Subcutaneous abdominal adipose tissue (tissue), 5 donors: ENCODE measurements around the gene SERF1B.
"Not testable (repeated sequence)": the region's sequence is repeated elsewhere in the genome, so short reads cannot be mapped to it uniquely, and the experiment has no call there.

ENCODE experiments used
- H3K27ac ChIP-seq: one replicate; pipeline ENCODE4 v1.7.0; 2013; ENCODE audit warnings: low read depth, mild to moderate bottlenecking, inconsistent platforms, low read length, moderate library complexity
- H3K27me3 ChIP-seq, 5 donors: one replicate each; pipeline ENCODE4 v1.7.0; 2013; ENCODE audit warnings: low read length in 5 of 5, inconsistent platforms in 1 of 5; ENCODE audit not compliant: control insufficient read depth in 5 of 5, insufficient read depth in 4 of 5
- H3K36me3 ChIP-seq, 5 donors: one replicate each; pipeline ENCODE4 v1.7.0; 2013; ENCODE audit warnings: low read length in 5 of 5; ENCODE audit not compliant: control insufficient read depth in 5 of 5, insufficient read depth in 5 of 5
- H3K4me1 ChIP-seq, 5 donors: one replicate each; pipeline ENCODE4 v1.7.0; 2013; ENCODE audit warnings: low read length in 5 of 5, mild to moderate bottlenecking in 3 of 5, moderate library complexity in 1 of 5; ENCODE audit not compliant: control insufficient read depth in 5 of 5, insufficient read depth in 5 of 5
- H3K4me3 ChIP-seq, 5 donors: one replicate each; pipeline ENCODE4 v1.7.0; 2013; ENCODE audit warnings: low read length in 5 of 5, low read depth in 1 of 5
- H3K9ac ChIP-seq, 5 donors: one replicate each; pipeline ENCODE4 v1.7.0; 2013; ENCODE audit warnings: low read length in 5 of 5, mild to moderate bottlenecking in 4 of 5, moderate library complexity in 3 of 5
- H3K9me3 ChIP-seq, 5 donors: one replicate each; pipeline ENCODE4 v1.7.0; 2013; ENCODE audit warnings: low read length in 5 of 5; ENCODE audit not compliant: control insufficient read depth in 5 of 5
- donor health status: healthy.
- donor health status: healthy.
- donor health status: healthy.
- donor health status: healthy.
- donor health status: healthy.

Gene SERF1B

GRCh38 chr5:70088907-70089464, 63.9 kb downstream of the SERF1B start:
- H3K27me3 ChIP-seq, H3K4me1 ChIP-seq, H3K9me3 ChIP-seq, H3K36me3 ChIP-seq, H3K27ac ChIP-seq, H3K9ac ChIP-seq, H3K4me3 ChIP-seq: not testable (repeated sequence)

- H3K4me3 ChIP-seq, H3K9me3 ChIP-seq, H3K9ac ChIP-seq, H3K27ac ChIP-seq, H3K27me3 ChIP-seq, H3K4me1 ChIP-seq, H3K36me3 ChIP-seq: not testable (repeated sequence)
These were observed 66.7 kb downstream of the SERF1B start for GRCh38 chr5:70091776-70092175.
